GM19397 (cell line): ENCODE results near the gene NSUN7.

ENCODE experiments used
- ATAC-seq: cut with Tn5 transposase; IDR thresholded peaks from one replicate; pipeline ENCODE4 v1.9.1; 2021; ENCODE audit warnings: mild to moderate bottlenecking, moderate library complexity; ENCODE audit not compliant: unreplicated experiment

The NSUN7 gene

GRCh38 chr4:40842725-40843423, 93.1 kb downstream of the NSUN7 start:
- no peak for ATAC-seq

- ATAC-seq, result no peak
These were observed 93.9 kb downstream of the NSUN7 start for GRCh38 chr4:40843696-40844095.

DNA sequence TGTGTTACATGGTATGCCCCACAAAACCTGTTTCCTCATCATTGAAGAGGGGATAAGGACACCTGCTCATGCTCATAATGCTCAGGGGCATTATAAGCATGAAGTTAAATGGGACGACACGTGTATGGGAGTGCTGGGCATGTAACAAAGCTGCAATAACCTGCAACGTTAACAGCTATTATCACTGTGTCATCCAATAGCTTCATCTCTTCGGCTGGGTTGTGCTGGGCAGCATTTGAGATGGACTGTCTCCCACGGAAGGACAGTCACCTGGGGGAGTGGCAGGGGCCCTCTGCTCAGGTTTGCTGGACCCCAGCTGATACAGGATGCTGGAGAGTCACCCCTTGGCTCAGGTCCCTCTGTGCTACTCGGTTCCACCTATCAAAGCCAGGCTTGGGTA, 94.5 kb downstream of the NSUN7 start:
- no peak for ATAC-seq

DNA sequence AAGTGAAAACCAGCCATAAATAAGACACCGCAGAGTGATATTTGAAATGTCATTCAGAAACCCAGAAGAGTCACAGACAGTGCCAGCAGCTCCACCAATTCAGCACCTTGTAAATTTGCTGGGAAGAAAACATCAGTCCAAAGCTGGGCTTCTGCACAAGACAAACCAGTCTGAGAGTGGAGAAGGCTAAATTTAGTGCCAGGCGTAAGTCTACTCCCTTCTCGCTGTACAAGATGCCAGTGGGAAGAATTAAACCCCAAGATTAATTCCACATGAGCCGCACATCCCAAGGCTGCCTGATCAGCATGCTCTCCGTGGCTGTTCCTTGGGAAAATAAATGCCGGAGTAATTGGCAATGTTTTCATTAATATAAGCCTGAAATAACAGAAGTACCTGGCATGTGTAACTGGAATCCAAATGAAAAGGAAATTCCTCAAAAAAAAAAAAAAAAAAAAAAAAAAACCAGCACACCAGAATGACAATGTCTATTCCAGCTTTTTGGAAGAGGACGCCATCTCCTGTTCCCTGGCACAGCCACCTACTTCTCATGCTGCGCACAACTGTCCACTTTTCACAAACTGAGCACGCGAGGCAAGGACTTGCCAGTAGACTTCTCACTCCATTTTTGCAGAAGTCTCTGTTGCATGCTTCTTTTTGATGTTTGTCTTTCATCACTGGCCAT, 95.5 kb downstream of the NSUN7 start:
- no peak for ATAC-seq

- ATAC-seq, result no peak
These were observed 96.8 kb downstream of the NSUN7 start for GRCh38 chr4:40846532-40846931.

DNA sequence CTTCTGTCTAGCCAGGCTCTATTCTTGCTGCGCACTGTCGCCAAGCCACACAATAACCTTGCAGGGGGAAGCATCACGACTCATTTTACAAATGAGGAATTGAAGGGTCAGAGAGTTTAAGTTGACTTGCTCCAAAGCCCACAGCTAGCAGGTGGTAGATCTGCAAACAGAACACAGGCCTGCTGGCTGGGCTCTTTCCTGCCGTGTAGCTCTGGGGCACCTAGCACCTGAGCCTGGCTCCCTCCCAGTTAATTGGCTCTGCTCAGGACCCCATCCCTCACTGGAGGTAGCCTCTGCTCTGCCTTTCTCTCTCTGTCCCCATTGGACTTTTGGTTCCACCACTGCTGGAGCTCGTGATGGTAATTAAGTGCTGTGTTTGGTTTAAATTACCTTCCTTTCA, 98.5 kb downstream of the NSUN7 start:
- ATAC-seq, result no peak

DNA sequence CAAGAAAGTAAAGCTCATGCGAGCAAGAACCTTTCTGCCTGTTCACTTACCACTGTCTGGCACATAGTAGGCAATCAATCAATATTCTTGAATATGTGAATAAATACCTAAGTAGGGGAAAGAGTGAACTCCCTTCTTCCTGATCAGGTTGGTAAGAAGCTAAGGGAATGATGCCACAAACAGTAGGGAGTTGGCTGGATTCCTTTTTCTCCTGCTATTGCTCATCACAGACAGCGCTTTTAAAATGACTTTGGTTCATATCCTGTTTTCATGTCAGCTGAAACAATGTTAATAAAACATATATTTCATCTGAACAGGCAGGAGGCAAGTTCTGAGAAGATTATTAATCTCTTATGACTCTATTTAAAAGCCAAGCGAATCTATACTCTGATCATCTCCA, 99.2 kb downstream of the NSUN7 start:
- no peak for ATAC-seq

DNA sequence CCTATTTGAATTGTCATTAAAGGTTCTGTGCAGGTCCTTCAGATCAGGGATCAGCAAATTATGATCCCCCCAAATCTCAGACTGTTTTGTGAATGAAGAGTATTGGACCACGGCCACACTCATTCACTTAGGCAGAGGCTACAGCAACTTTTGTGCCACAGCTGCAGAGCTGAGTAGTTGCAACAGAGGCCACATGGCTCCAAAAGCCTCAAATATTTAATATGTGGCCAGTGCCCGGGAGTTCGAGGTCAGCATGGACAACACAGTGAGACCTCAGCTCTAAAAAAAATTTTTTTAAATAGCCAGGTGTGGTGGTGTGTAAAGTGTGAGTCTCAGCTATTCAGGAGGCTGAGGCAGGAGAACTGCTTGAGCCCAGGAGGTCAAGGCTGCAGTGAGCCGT, 100.7 kb downstream of the NSUN7 start:
- no peak for ATAC-seq

- ATAC-seq, result no peak
These were observed 106.6 kb downstream of the NSUN7 start for GRCh38 chr4:40856277-40856839.

GRCh38 chr4:40856840-40857362, 107.1 kb downstream of the NSUN7 start:
- ATAC-seq, result peak; percentile 98

DNA sequence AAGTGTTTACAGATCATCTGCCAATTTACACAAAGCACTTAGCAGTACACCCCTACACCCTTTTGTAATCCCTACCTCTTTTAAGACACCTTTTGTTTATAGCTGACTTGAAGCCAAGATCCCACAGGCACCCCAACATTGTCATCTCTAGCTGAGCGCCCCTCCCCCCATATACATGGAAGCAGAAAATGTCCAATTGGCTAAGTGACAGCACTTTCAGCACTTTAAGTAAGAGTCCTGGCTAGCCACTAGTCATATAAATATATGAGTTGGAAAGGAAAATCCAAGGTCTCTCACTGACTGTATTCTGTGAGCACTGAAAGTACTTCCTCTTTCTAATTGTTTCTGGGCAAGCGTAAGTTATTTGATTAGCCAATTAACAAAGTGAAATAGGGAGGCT, 108.2 kb downstream of the NSUN7 start:
- ATAC-seq, result no peak

DNA sequence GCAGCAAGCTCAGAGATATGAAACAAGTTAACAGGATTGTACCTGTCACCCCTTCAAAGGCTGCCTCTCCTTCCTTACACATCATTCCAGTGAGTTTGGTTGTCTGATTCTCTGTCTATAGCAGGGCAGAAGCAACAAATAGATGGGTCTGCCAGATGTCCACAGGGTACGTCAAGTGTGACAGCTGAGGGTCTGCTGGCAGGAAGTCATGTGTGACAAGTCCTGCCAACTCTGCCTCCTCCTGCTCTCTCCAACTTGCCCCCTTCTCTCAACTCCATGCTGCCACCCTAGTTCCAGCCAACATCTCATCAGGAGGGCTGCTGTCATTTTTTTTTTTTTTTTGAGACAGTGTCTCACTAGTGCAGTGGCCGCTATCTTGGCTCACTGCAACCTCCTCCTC, 109.2 kb downstream of the NSUN7 start:
- ATAC-seq, result no peak
